ENCODE data around the gene ITPRID1. TPM values are rescaled to one million over a fixed set of nuclear protein-coding genes. Genes with fewer than 3 reads are reported as not detected.

Gene ITPRID1
- total and polyA plus RNA-seq, 2 of the 8 experiments (the other 6 are each of a cell fraction or from before 2014, with no cell fraction given) = 0.09 to 0.47 TPM

GRCh38 chr7:31550432-31550831 lies 36.5 kb downstream of the ITPRID1 start (continued):
- TF ChIP-seq RNF2 (IDR thresholded peaks at IDR 0.05; ENCODE audit: borderline replicate concordance, low read depth, low read length, missing control alignments, poor library complexity, severe bottlenecking) (no peak), RAD21 (IDR thresholded peaks at IDR 0.05 in 1 of 2, conservative IDR thresholded peaks at IDR 0.05 in 1 of 2; ENCODE audit: low read depth in 2 of 2, low read length in 2 of 2) (no peak), SRF (IDR thresholded peaks at IDR 0.05; ENCODE audit: low read depth, low read length) (no peak)
